ENCODE measurements around the gene FMO2.

GRCh38 chr1:171258943-171259342, 73.8 kb downstream of the FMO2 start:
- TF ChIP-seq EZH2 (IDR thresholded peaks at IDR 0.05; ENCODE audit: low read length, missing control alignments): no peak
- no peak for TF ChIP-seq CTCF (conservative IDR thresholded peaks at IDR 0.05 in 1 of 2, IDR thresholded peaks at IDR 0.05 in 1 of 2; ENCODE audit: low read depth in 1 of 2, low read length in 2 of 2)
